Activated CD4-positive, CD25-positive, alpha-beta regulatory T cell (primary cell): Measurements from ENCODE around the gene UGT1A9.
"Not testable (repeated sequence)": the region's sequence is repeated elsewhere in the genome, so short reads cannot be mapped to it uniquely, and the experiment has no call there.

Source experiments
- DNase-seq, 4 experiments: peaks; one replicate each; lab custom pipeline; 2025; lab: John Stamatoyannopoulos, UW

UGT1A9 gene

DNA sequence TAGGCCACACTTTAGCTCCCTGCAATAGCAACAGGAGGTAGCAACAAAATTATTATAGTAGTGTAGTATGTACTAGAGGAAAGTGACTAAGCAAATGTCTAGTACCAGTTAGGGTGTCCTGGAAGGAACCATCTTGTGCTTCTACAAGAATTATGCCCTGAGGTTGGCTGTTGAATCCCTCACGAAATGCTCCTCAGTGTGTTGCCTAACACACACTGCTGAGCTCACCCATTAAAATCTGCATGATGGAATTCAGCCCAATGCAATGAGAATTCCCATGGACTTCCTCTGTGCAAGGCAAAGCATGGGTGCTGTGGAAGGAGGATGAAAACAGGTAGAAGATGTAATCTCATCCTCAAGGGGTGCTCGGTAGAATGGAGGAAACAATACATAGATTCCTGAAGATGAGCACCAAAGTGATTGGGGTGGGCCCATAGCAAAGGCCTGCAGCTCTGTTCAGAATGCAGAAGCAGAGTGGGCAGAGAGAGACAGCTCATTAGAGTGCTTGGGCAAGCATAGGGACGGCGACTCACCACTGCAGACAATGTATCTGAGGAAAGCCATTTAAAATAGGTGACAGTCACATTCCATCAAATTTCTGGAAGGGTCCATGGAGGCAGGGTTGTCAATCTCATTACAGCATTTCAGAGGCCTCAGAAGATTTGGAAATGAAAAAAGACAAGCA is 8.8 kb downstream of the UGT1A9 start:
- no peak for DNase-seq

DNA sequence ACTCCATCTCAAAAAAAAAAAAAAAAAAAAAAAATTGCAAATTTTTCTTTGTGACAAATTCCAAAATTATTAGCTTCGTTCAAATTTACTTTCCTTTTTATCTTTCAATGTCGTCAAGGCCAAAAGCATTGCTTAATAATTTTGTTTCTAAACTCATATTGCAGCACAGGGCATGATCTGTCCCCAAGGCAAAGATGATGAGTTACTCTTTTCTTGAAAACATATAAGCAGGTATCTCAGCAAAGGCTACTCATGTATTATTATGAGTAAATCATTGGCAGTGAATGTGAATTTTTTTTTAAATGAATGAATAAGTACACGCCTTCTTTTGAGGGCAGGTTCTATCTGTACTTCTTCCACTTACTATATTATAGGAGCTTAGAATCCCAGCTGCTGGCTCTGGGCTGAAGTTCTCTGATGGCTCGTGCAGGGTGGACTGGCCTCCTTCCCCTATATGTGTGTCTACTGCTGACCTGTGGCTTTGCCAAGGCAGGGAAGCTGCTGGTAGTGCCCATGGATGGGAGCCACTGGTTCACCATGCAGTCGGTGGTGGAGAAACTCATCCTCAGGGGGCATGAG is 9.9 kb downstream of the UGT1A9 start, which contains the start of gene UGT1A7:
TSS of gene UGT1A7 (plus strand) at position 381 of the 579 bp plus-strand sequence. CDS start at position 418, 37 bp downstream.
- DNase-seq, result no peak

DNA sequence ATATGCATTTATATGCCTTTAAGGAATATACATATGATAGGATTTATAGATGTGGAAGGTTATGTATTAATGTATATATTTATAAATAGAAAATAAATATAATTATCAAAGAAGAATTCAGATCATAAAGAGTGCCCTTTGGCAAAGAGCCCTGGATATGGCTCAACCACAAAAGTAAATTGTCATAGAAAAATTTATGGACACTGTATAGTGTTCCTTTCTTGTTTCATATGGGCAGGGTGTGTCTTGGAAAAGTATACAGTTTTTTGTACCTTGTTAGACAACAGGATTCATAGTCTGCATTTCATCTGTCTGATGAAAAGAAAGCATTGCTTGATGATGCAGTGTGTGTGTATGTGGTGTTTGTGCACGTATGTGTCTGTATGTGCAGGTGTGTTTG is 12.9 kb downstream of the UGT1A9 start:
- DNase-seq, result no peak

DNA sequence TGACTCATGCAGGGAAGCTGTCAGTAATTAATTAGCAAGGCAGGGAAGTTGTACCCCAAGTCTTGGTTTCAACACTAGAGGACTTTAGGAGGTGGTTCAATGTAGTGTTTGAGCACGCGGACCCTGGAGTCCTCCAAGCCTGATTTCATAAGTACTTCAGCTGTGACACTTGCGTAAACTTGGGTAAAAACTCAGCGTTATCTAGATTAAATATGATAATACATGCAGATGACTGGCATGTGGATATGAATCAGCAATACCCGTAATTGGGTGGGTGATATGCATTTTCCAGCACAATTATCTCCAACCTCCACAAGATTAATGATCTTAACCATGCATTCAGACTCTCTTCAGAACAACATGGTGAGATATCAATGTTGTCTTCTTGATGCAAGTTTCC is 15.2 kb downstream of the UGT1A9 start:
- no peak for DNase-seq

DNA sequence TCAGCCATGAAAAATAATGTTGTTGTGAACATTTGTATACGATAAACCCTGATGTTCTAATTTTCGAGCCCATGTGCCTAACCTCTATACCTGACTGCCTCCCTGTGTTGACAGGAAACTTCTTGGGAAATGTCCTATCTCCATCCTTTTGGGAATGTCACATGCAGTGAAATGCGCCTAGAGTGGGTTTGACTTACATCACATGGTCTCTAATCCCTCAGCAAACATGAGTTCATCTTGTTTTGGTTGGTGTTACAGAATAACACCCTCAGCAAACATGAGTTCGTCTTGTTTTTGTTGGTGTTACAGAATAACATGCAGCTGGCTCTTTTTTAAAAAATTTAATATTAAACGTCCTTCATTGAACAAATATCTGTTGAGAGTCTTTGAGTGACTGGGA is 16.6 kb downstream of the UGT1A9 start:
- DNase-seq, result no peak

DNA sequence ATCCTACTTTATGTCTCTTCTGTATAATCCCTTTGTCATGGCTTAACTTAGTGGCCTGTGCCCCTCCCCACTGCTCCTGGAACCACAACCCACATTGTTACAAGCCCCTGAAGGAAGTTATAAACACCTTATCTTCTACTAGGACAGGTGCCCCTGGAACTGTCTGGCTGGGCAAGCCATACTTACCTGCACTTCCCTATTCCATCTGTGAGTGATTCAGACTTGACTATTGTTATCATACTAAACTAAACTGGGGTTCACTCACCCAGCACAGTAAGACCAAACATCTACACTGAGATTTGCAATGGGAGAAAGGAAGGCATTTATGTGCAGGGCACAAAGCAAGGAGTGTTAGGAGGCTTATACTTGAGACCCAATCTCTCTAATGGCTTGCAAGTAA is 17.3 kb downstream of the UGT1A9 start:
- no peak for DNase-seq

DNA sequence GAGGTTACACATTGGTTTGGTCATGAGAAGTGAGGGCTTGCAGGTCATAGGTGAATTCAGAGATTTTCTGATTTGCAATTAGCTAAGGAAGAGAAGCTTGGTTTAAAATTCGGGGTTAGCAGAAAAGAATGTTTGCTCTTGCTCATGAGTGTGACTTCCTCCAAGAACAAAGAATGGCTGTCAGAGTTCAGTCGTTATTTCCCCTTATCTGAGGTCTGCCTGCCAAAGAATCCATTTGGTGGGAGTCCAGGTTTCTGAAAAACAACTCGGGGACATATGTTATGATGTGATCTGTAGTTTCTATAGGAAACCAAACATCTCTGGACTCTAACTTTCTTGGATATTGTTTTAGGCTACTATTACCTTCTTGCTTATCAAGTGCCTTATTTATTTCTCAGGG is 17.8 kb downstream of the UGT1A9 start:
- no peak for DNase-seq

DNA sequence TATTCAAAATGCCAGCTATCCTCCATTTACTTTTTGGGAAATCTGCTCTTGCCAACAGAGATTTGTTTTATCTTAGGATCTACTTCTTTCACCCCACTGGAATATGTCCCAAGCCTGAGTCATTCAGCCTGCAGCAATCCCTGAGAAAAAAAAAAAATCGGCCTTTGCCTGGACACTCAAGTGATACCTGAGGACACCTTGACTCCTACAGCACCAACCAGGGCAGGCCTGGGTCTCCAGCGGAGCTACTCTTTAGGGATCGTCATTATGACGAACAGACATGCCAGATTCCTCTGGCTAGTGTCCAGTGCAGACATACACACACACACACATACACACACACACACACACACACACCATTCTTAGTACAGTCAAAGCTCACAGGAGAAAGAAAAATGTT is 18.7 kb downstream of the UGT1A9 start:
- no peak for DNase-seq

DNA sequence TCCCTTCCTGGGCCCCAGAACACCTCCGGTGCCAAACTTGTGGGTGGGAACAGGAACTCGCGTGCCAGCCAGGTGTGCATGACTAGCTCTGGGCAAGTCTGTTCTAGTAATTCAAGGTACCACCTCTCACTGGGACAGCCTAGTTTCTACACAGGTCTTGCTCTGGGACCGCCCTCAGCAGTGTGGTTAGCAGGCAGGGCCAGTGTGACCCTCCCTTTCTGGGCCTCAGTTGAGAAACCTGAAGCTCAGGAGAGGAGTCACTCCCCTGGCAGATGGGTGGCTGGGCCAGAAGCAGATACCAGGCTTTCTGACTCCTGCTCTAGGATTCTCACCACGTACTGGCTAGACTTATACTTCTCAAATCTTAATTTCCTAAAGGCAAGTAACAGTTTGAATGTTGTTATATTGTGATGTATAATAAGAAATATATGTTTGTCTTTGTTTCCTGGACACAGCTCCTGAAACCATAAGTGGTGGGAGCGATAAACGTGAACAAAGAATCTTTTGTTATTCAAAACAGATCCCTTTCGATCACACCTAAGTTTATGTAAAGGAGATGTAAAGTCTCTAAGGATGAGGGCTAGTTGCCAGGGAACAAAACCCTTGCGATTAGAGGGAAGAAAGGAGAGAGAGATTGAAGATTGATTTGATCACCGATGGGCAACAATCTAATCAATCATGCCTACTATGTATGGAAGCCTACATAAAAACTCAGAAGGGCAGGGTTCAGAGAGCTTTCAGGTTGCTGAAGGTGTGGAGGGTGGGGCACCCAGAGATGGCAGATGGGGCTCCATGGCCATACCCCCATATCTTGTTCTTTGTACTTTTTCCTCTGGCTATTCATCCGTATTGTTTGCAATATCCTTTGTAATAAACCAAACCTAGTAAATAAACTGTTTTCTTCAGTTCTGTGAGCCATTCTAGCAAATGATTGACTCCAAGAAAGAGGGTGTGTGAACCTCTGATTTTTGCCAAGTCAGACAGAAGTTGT is 20.0 kb downstream of the UGT1A9 start:
- DNase-seq, result no peak

DNA sequence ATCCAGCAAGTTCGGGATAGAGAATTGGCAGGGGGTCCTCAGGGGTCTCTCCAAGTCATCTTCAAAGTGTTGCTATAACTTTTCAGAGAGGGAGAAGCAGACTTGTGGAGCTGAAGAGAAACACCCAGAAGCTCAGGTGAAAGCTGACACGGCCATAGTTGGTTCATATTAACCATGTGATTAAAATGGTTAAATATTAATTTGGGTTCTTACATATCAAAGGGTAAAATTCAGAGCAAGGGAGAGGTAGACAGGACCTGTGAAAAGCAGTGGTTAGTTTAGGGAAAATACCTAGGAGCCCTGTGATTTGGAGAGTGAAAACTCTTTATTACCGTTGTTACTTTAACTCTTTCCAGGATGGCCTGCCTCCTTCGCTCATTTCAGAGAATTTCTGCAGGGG is 20.9 kb downstream of the UGT1A9 start, which contains the start of gene UGT1A6:
TSS of gene UGT1A6 (plus strand) at position 243 of the 400 bp plus-strand sequence. CDS start at position 358, 115 bp downstream.
- DNase-seq, result no peak

DNA sequence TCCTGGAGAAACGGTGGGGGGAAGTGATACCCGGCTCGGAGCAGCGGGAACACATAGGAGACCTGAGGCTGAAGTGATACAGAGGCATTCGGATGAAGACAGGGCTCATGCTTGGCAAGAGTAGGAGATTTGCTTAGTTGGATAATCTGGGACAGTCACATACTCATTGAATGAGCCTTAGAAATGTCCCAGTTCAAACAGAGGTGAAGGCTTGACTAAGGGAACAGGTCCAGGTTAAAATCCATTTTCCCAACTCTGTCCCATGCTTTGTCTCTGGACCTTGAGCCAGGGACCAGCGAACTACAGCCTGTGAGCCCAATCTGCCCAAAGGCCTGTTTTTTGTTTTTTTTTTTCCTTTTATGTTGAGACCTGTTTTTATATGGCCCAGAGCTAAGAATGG is 22.3 kb downstream of the UGT1A9 start:
- no peak for DNase-seq

DNA sequence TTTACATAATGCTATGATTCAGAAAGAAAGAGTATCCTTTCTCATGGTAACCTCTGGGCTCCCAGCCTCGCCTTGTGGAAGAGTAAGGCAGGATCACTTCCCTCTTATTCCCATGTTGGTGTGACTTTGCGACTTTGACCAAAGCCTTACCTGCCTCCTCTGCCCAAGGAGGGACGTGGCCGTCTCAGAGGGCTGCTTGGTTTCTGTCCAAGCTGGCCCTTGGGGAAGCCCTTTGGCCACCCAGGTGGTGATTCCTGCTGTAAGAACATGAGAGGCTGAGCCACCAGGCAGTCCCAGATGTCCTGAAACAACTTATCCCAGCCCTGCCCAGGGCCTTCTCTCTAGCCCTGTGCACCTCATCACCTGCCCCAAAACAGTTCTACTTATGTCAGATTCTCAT is 27.0 kb downstream of the UGT1A9 start:
- DNase-seq, result no peak

DNA sequence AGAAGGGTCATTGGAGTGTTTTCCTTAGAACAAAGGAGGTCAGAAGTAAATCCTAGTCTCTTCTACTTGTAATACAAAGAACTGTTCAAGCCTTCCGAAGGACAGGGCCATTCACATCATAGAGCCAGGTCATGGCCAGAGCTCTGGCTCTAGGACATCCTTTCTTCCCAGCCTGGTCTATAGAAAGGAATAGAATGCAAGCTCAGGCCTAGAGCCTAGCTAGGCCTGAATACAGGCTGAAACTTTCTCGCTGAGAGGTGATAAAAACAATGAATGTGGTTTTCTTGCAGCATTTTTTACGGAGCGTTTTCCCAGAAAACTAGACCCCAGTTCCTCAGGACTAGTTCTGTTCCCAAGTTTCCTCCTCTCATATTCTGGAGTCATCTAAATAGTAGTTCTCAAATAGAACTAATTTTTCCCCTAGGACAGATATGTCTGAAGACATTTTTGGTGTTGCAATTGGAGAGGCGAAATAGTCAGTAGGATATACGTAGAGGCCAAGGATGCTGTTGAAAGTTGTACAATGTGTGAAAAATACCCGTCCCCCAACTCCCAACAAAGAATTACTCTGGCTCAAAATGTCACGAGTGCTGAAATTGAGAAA is 27.8 kb downstream of the UGT1A9 start:
- DNase-seq, result no peak

DNA sequence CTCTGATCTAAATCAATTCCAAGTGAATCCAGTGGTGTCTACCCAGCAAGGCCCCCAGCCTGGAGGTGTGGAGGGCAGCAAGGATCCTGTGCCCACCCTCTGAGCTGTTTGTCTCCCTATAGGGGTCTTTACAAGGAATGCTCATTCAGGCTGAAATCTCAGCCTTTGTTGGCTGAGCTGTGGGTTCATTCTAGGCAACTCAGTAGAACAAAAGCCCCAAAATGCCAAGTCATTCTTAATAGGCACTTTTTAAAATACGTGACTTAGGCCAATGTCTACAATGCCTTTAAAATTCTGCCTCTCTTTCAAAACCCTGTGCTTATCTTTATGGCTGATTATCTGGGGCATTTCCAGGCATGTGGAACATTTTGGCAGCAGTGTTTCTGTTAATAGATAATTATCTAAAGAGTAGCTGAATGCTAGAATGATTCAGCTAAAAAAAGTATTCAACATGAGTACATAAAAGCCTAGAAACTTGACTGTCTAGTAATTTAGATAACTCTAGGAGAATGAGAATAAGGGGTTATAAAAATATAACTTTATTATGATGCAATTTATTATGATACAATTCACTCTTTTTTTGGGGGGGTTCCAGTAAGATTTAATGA is 28.4 kb downstream of the UGT1A9 start:
- no peak for DNase-seq

DNA sequence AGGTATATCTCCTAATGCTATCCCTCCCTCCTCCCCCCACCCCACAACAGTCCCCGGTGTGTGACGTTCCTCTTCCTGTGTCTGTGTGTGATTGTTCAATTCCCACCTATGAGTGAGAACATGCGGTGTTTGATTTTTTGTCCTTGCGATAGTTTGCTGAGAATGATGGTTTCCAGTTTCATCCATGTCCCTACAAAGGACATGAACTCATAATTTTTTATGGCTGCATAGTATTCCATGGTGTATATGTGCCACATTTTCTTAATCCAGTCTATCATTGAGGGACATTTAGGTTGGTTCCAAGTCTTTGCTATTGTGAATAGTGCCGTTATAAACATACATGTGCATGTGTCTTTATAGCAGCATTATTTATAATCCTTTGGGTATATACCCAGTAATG is 29.1 kb downstream of the UGT1A9 start:
- DNase-seq, result not testable (repeated sequence)

DNA sequence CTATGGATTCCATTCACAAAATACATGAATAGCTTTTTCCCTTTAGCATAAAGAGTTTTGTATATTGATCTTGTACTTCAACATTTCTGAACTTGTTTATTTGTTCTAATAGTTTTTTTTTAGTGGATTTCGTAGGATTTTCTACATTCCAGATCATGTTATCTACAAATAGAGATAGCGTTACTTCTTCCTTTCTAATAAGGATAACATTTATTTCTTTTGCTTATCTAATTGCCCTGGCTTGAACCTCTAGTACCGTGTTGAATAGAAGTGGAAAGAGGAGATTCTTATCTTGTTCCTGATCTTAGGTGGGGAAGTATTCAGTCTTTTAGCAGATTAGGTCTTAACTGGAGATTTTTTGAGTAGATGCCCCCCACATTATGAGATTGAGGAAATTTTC is 30.5 kb downstream of the UGT1A9 start:
- no peak for DNase-seq

DNA sequence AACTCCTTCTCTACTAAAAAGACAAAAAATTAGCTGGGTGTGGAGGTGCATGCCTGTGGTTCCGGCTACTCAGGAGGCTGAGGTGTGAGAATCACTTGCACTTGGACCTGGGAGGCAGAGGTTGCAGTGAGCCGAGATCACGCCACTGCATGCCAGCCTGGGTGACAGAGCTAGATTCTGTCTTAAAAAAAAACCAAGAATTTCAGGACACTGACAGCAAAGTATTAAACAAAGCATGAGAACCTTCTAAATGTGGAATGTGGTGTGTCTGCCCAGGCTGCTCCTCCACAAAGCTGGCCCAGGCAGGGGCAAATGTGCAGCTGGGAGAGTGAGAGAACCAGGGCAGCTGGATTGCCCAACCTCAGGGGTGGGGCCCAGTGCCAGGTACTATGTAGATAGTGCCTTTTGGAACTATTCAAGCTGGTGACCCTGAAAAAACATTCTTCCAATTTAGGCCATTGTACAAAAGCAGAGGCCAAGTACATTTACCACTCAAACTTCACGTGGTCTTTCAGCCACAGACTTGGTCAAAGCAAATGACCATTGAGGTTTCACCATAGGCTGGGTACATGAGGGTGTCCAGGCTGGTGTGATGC is 34.3 kb downstream of the UGT1A9 start:
- no peak for DNase-seq

DNA sequence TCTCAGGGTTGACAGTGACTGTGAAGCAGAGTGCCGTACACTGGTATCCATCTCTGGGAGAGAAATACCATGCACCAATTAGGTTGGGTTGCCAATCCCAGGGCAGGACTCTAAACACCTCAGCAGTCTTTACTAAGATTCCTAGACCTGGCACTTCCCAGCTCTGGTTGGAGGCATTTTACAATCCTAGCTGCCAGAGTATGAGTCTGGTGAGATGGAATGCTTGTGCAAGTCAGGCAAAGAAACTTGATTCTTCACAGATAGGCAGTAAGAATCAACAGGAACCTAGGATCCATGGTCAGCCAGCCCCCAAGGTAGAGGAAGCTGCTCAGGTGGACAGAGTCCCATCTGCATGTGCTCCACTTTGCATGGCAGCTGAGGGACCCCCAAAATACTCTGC is 35.0 kb downstream of the UGT1A9 start:
- DNase-seq, result no peak

DNA sequence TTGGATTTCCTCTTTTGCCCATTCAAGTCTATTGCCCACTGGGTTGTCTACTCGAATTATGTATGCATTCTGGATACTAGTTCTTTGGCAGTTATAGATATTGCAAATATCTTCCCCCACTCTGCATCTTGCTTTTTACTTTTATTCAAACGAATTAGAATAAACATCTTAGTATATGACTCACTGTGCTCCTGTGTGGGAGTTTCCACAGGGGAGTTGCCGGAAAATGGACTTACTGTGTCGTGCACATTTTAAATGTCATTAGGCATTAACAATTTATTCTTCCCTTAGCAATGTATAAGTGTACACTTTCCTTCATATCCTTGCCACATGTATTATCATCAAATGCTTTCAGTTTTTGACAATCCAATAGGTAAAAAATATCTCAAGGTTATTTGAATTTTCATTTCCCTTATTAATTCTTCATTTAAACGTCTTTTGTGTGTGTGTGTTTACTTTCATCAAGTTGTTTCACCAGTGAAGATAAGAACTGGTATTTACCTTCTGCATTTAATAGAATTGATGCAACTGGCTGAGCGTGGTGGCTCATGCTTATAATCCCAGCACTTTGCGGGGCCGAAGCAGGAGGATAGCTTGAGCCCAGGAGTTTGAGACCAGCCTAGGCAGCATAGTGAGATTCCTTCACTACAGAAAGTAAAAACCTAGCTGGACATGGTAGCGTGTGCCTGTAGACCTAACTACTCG is 36.4 kb downstream of the UGT1A9 start:
- no peak for DNase-seq

DNA sequence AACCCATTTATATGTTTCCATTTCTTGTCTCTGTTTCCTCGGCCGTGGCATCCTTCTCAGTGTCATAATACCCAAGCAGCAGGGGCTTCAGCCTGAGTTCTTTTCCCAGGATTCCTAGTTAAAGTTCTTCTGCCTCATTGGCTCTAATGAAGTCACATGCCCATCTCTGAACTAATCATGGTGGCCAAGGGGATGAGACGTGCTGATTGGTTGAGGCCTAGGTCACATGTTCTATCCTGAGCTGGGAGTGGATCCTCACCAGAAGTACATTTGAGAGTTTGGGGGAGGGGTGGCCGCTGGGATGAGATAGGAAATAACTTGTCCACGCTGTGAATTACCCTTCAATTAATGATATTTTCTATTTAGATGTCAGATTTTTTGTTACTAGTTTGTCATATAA is 37.2 kb downstream of the UGT1A9 start:
- no peak for DNase-seq
